Nephron progenitor cell (in vitro differentiated cells): Measurements from ENCODE around the gene HMMR.

Source experiments
- DNase-seq: peaks from one replicate; pipeline ENCODE4 v3.0.0; 2021
- H3K27ac Mint-ChIP-seq: 2 replicates; pipeline ENCODE4 v1.8.0; 2021; ENCODE audit warnings: mild to moderate bottlenecking, moderate library complexity, mixed read lengths
- H3K27me3 Mint-ChIP-seq: 2 replicates; pipeline ENCODE4 v1.8.0; 2021; ENCODE audit warnings: mild to moderate bottlenecking, low read depth, mixed read lengths; ENCODE audit not compliant: poor library complexity
- H3K36me3 Mint-ChIP-seq: 2 replicates; pipeline ENCODE4 v1.8.0; 2021; ENCODE audit warnings: low read depth, mixed read lengths
- H3K4me1 Mint-ChIP-seq: 2 replicates; pipeline ENCODE4 v1.8.0; 2021; ENCODE audit warnings: mixed read lengths
- H3K4me3 Mint-ChIP-seq: 2 replicates; pipeline ENCODE4 v1.8.0; 2021; ENCODE audit warnings: mild to moderate bottlenecking, moderate library complexity, mixed read lengths
- H3K9me3 Mint-ChIP-seq: 2 replicates; pipeline ENCODE4 v1.8.0; 2021; ENCODE audit warnings: mild to moderate bottlenecking, moderate library complexity, mixed read lengths
- CTCF ChIP-seq: fragments of 200-600 bp; sonication (generic); IDR thresholded peaks from 2 replicates; pipeline ENCODE4 v1.5.0; 2021; ENCODE audit warnings: antibody characterized with exemption

HMMR gene

GRCh38 chr5:163506726-163507125 lies 46.3 kb downstream of the HMMR start:
- Mint-ChIP-seq H3K9me3 (no peaks in the 10 kb centered on the region), H3K4me3 (peak overlapping the region; percentile 98), H3K36me3 (peaks cover 33% of the 10 kb centered on the region), H3K4me1 (peaks cover 46% of the 10 kb centered on the region), H3K27me3 (no peaks in the 10 kb centered on the region), H3K27ac (peak overlapping the region; percentile 99)
- DNase-seq = no peak
- TF ChIP-seq CTCF = no peak

GRCh38 chr5:163508753-163509152 lies 48.3 kb downstream of the HMMR start:
- H3K9me3 Mint-ChIP-seq = no peaks in the 10 kb centered on the region
- H3K36me3 Mint-ChIP-seq = peaks cover 50% of the 10 kb centered on the region
- DNase-seq = no peak
- no peak for TF ChIP-seq CTCF
- H3K27ac Mint-ChIP-seq = peak overlapping the region; percentile 45
- peaks cover 36% of the 10 kb centered on the region for H3K4me1 Mint-ChIP-seq
- H3K27me3 Mint-ChIP-seq = no peaks in the 10 kb centered on the region
- peak overlapping the region; percentile 64 for H3K4me3 Mint-ChIP-seq

- DNase-seq = no peak
- peaks cover 36% of the 10 kb centered on the region for H3K4me1 Mint-ChIP-seq
These were observed 49.0 kb downstream of the HMMR start for GRCh38 chr5:163509291-163509951.

GRCh38 chr5:163512526-163512925 lies 52.1 kb downstream of the HMMR start:
- H3K4me1 Mint-ChIP-seq = peaks cover 22% of the 10 kb centered on the region
- DNase-seq = no peak
- no peaks in the 10 kb centered on the region for H3K9me3 Mint-ChIP-seq
- TF ChIP-seq CTCF = no peak
- H3K27me3 Mint-ChIP-seq = no peaks in the 10 kb centered on the region
- H3K36me3 Mint-ChIP-seq = peaks cover 77% of the 10 kb centered on the region
- H3K27ac Mint-ChIP-seq = peak overlapping the region; percentile 48
- no peak overlapping the region for H3K4me3 Mint-ChIP-seq

More at GRCh38 chr5:163509291-163509951, 49.0 kb downstream of the HMMR start:
- no peaks in the 10 kb centered on the region for H3K27me3 Mint-ChIP-seq
- peak overlapping the region; percentile 57 for H3K27ac Mint-ChIP-seq
- peaks cover 54% of the 10 kb centered on the region for H3K36me3 Mint-ChIP-seq
- H3K4me3 Mint-ChIP-seq = peak overlapping the region; percentile 63
- no peaks in the 10 kb centered on the region for H3K9me3 Mint-ChIP-seq
- no peak for TF ChIP-seq CTCF

GRCh38 chr5:163525096-163525495 lies 64.7 kb downstream of the HMMR start:
- Mint-ChIP-seq H3K4me3 (no peak overlapping the region), H3K27ac (no peak overlapping the region), H3K27me3 (peaks cover 4% of the 10 kb centered on the region), H3K9me3 (peaks cover 14% of the 10 kb centered on the region), H3K36me3 (peaks cover 40% of the 10 kb centered on the region), H3K4me1 (no peaks in the 10 kb centered on the region)
- no peak for TF ChIP-seq CTCF
- DNase-seq = no peak

GRCh38 chr5:163529698-163530097 lies 69.3 kb downstream of the HMMR start:
- H3K27me3 Mint-ChIP-seq = peaks cover 10% of the 10 kb centered on the region
- H3K4me1 Mint-ChIP-seq = peaks cover 9% of the 10 kb centered on the region
- peaks cover 10% of the 10 kb centered on the region for H3K36me3 Mint-ChIP-seq
- H3K4me3 Mint-ChIP-seq = no peak overlapping the region
- peaks cover 12% of the 10 kb centered on the region for H3K9me3 Mint-ChIP-seq
- TF ChIP-seq CTCF = no peak
- H3K27ac Mint-ChIP-seq = no peak overlapping the region
- no peak for DNase-seq
